Activated CD4-positive, alpha-beta T cell treated with anti-CD3 and anti-CD28 coated beads, Interleukin-2, amount 50 U/mL, for 1 hour (primary cell): ENCODE measurements around the gene TFPI.
"Not testable (repeated sequence)": the region's sequence is repeated elsewhere in the genome, so short reads cannot be mapped to it uniquely, and the experiment has no call there.

ENCODE experiments used
- DNase-seq: peaks from one replicate; pipeline ENCODE4 v3.0.0-alpha.2; 2020

The TFPI gene

DNA sequence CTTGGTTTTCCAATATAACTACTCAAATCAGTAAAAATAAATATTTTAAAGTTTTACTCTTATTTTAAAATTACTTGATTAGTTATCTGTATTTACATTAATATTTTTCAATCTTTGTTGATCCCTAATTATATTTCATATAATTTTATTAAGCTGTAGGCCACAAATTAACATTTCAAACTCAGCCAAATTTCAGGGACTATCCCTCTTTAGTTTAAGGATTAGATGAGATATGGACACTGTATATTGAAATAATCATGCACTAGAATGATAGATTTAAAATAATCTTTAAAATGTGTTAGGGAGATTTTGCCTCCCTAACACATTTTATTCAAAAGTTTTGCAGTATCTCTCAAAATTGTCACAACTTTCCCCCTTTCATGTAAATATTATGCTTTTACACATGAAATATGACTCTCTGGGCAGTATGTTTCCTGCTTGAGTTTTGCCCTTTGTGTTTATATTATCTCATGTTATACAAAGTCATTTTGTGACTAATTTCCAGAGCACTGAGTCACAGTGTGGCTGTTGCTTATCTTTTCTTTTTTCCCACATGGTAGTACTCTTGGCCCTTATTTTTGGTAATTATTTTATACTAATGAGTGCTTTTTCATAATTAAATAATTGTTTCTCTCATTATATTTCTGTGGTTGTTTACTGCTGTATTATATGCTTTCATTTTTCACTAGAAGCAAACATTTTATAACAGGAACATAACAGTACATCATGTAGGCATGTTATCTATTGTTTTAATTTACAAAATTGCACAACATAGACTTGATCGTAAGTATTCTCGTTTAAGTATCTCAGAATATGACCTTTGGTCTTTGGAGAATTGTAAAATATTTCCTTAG, 1.2 kb downstream of the TFPI start:
- no peak for DNase-seq

- DNase-seq, result no peak
Observed at GRCh38 chr2:187552381-187552780, 1.9 kb downstream of the TFPI start.

DNA sequence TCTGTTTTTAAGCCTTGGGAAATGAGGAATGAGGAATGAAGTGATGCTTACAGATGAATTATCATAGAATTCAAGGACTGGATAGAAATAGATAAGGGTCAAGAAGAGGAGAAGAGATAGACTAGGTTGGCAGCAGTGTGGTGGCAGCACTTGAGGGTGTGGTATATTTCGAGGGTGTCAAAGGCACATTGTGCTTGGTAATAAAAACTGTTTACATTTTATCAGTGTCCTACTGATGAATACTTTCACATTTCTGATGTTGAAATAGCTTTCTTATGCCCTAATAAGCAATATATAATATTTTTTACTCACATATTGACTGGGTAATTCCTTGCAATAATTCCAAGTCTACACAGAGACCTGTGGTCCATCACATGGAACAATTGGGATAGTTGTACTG, 3.4 kb downstream of the TFPI start:
- DNase-seq, result no peak

DNA sequence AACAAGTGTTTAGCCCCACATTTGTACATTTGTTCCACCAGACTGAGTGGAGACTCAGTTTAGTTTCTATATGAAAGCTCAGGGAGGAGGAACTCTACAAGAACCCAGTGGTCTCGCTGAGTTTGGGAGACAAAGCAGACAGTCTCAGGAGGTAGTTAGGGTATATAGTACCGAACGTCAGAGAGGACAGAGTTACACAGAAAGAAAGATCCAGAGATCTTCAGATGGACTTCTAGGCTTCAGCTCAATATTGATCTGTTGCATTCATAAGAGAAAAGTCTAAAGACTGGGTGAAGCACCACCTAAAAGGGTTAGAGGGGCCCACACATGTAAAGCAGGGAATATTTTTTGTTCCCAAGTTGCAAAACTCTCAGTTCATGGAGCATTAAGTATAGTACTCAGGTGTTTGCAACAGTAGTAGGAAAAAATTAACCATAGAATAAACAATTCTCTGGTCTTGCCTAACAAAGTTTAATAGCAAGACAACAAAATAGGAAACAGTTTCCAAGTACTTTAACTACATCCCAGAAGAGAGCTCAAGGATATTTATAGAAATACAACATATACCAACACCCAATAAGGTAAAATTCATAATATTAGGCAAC, 4.2 kb downstream of the TFPI start:
- no peak for DNase-seq

- DNase-seq, result no peak
Observed at GRCh38 chr2:187549193-187549592, 5.0 kb downstream of the TFPI start.

- no peak for DNase-seq
Observed at GRCh38 chr2:187548656-187549055, 5.6 kb downstream of the TFPI start.

DNA sequence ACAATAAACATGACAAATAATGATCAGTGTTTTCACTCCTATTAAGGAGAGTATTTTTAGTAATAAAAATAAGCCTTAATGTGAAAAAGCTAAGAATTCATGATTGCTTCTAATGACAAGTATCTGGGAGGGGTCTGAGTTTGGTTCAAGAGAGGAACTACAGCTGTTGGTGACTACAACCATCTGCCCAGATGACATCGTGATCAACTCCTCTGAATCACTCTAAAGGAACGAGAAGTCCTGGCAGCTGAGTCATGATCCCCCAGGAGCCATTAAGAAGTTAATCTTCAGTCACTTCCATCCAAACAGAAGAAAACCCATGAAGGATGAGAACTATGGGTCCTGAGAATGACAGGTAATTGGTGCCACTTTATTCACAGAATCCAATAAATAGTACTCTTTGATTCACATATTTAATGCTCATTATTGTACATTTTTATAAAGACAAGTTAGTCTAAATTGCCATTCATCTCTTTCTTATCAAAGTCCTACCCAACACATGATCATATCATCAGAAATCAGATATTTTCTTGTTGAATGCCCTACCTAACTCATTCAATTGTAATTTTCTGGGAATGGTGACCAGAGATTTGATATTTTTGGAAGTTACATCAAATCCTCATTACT, 6.8 kb downstream of the TFPI start:
- no peak for DNase-seq

DNA sequence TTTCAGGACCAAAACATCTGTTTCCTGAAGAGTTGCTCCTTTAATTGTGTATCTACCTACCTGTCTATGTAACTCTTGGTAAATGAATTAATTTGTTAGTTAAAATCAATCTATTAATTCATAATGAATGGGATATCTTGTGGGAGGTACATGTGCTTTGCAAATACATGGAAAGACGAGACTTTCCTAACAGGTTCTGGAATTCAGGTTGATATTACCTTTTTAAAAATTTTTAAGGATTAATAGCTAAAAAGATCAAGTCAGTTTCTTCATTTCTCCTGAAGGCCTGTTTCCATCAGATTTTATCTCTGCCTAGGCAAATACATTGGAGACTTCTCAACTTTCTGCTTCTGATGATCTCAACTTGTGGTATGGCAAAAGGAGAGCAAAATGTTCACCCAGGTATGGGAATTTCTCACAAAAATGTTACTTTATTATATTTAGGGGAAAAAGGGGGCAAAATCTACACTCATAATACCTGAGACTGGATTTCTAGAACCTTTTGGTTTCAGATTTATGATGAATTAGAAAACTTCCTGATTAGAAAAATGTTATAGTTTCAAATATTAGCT, 7.4 kb downstream of the TFPI start:
- DNase-seq, result no peak

- no peak for DNase-seq
Observed at GRCh38 chr2:187545238-187545751, 8.9 kb downstream of the TFPI start.

DNA sequence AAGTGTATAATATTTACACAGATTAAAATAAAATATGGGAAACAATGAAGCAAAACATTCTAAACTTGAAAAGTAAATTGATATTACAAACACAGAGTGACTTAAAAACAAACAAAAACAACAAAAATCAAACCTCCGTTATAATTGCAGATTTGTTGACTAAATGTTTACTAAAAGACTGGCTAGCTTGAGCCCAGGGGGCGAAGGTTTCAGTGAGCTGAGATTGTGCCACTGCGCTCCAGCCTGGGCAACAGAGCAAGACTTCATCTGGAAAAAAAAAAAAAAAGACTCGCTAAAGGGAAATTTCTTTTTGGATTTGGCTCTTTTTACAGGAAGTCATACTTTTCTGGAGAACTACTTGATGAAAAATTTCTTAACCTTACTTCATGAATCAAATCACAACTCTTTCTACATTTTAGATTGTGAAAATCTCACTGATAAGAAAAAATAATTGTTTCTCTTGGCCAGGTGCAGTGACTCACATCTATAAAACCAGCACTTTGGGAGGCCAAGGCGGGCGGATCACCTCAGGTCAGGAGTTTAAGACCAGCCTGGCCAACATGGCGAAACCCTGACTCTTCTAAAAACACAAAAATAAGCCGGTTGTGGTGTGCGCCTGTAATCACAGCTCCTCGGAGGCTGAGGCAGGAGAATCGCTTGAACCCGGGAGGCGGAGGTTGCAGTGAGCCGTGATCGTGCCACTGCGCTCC, 9.7 kb downstream of the TFPI start:
- no peak for DNase-seq

DNA sequence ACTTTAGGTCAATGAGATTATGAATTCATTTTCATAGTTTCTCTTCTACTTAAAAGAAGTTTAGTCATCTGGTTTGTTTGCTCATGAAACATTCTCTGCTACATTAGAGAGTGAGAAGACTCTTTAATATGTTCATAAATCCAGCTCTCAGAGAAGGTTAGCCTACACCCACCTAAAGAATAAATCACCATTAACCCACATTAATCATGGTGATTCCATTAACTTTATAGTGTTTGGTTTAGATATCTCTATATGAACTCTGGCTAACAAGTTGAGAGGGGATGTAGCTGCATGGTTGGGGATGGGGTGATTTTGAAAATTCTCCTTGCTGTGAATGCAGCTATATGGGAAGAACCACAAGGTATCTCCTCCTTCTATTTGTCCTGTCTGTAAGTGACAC, 10.7 kb downstream of the TFPI start:
- DNase-seq, result no peak

DNA sequence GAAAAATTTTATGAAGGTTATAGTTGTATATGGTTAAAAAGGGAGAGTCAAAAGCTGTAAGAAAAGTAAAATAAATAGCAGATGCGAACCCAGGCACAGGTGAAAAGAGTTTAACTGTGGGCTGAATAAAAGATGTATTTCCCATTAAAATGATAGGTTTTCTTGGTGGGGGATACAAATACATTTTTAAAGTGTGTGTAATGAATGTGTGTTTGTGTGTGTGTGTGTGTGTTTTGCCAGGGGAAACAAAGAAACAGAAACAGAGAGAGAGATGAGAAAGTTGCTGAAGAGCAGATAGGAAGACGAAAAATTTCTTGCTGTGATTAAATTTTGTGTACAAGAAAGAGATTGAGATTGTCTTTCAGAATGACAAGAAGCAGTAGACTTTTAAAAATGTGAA, 12.1 kb downstream of the TFPI start:
- no peak for DNase-seq

DNA sequence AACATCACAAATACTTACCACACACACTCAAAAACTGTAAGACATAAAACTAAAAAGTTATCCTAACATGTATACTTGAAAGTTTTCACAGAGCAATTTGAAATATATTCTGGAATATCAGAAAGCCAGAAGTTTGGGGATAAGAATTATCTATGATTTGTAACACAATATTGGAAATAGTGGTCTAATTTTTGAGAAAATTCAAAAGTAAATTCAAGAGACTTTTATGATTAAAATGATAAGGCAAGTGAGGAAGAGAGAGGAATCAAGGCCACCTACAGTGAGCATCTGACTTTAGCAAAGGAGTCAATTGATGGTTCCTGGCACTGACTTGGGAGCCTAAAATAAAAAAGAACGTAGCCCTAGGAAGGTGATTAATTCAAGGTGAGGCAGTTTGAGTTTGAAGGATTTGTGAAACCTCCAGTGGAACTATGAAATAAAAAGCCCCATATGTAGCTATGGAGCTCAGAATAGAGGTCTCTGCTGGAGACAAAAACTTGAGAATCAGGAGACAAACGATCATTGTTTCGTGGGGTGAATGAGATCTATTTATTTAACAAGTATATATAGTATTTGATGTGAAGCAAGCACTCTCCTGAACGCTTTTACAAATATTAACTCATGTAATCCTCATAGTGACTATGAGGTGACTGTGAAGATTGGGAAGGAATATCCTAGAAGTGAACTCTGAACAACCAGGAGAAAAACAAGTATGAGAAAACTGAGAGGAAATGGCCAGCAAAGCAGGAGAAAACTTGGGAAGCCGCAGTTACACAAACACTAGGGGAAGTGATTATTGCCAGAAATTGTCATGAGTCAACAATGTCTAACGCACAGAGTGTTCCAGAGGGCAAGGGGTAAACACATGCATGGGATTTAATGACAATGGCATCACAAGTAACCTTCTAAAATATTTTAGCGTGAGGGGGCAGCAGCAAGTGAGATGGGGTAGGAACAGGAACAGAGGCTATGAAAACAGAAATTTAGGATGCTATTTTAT, 12.8 kb downstream of the TFPI start:
- DNase-seq, result no peak

GRCh38 chr2:187538222-187538621, 16.0 kb downstream of the TFPI start:
- DNase-seq, result not testable (repeated sequence)

GRCh38 chr2:187535381-187535780, 18.9 kb downstream of the TFPI start:
- DNase-seq, result not testable (repeated sequence)

DNA sequence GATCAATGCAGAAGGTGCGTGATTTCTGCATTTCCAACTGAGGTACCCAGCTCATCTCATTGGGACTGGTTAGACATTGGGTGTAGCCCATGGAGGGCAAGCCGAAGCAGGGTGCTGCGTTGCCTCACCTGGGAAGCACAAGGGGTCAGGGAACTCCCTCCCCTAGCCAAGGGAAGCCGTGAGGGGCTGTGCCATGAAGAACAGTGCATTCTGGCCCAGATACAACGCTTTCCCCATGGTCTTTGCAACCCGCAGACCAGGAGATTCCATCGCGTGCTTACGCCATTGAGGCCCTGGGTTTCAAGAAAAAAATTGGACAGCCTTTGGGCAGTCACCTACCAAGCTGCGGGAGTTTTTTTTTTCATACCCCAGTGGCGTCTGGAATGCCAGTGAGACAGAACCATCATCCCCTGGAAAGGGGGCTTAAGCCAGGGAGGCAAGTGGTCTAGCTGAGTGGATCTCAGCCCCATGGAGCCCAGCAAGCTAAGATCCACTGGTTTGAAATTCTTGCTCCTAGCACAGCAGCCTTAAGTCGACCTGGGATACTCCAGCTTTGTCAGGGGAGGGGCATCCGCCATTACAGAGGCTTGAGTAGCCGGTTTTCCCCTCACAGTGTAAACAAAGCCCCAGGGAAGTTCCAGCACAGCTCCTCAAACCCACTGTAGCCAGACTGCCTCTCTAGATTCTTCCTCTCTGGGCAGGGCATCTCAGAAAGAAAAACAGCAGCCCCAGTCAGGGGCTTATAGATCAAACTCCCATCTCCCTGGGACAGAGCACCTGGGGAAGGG, 21.7 kb downstream of the TFPI start:
- no peak for DNase-seq

DNA sequence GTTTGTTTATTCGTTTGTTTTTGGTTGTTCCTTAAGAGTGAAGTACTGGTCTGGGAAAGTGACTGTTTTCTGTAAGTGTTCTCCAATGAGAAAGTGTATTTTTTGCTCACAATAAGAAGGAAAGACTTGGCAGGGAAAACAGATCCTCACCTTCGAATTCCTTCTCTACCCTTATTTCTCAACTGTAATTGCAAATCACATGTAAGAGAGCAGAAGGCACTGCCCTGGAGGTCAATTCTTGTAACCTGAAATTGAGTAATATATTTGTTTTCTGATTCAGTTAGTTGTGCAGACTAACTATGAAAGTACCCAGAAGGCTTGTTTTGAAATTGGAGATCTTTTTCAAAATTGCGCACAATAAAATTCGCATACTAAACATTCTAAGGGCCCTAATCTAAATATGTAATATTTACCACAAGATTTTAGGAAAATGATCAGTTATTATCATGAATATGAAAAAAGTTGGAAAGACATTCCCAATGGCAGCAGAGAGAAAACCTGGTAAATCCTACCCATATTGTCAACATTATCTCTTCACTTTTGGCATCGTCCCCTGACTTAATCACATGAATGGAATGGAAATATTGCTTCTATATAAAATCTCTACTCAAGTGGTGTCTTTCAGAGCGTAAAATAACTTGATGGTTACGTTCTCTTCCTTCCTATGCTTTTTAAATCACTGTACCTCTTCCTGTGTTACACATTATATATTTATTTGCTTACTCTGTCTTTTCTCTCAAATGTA, 24.1 kb downstream of the TFPI start:
- no peak for DNase-seq

GRCh38 chr2:187529248-187529976, 24.8 kb downstream of the TFPI start:
- no peak for DNase-seq

GRCh38 chr2:187528042-187528441, 26.2 kb downstream of the TFPI start:
- DNase-seq, result no peak
